Right cardiac atrium (tissue), 5 donors: ENCODE measurements around the gene S1PR3. TPM values are rescaled to one million over a fixed set of nuclear protein-coding genes. Genes with fewer than 3 reads are reported as not detected.
A peak's percentile ranks its signal among the peaks of the same experiment; 100 is the strongest.

ENCODE experiments used
- ATAC-seq, 2 donors: fragments of 200-7000 bp; cut with Tn5 transposase; one replicate each; pipeline versions ENCODE4 v1.8.0 to v1.9.1; 2020; ENCODE audit warnings: moderate library complexity in 2 of 2, mild to moderate bottlenecking in 1 of 2
- DNase-seq, 3 donors: peaks; one replicate each; pipeline ENCODE4 v3.0.0-alpha.2; 2020
- H3K27ac ChIP-seq: one replicate; pipeline ENCODE4 v1.5.1; 2013; ENCODE audit warnings: mild to moderate bottlenecking, low read length, control low read depth, moderate library complexity
- H3K27me3 ChIP-seq: one replicate; pipeline ENCODE4 v1.6.1; 2013; ENCODE audit not compliant: control insufficient read depth, insufficient read depth
- H3K4me1 ChIP-seq: one replicate; pipeline ENCODE4 v1.6.1; 2013; ENCODE audit warnings: low read length; ENCODE audit not compliant: control insufficient read depth, insufficient read depth
- H3K4me3 ChIP-seq: one replicate; pipeline ENCODE4 v1.5.1; 2013; ENCODE audit warnings: low read length, control low read depth
- H3K9me3 ChIP-seq: one replicate; pipeline ENCODE4 v1.6.1; 2013; ENCODE audit warnings: low read length; ENCODE audit not compliant: control insufficient read depth
- WGBS: extraction: QIAGEN DNeasy Blood & Tissue Kit; methylation state at CpG from one replicate; pipeline ENCODE4 v1.1.7; 2013; 5-methylcytosine and 5-hydroxymethylcytosine counted together
- intact Hi-C, 4 donors: fragments of 100-400 bp; cut with DNase I; formaldehyde crosslinking; loops; one replicate each; pipeline versions ENCODE4 v1.11.0 to v1.14.0; 2022 to 2023
- polyA plus RNA-seq: library from polyadenylated mRNA; stranded (reverse); fragments of 200-250 nt; gene quantifications from one replicate; pipeline ENCODE4 v1.2.3, GENCODE V29; 2013
- total RNA-seq, 4 donors: library from RNA; stranded (reverse); fragmentation: NEBNext Ultra II Directional; extraction: Animal tissue kit (Norgen Biotek cat#: 25700); gene quantifications; one replicate each; pipeline ENCODE4 v1.2.1, GENCODE V29; 2021
- donor health status: healthy with polysubstance abuse.
- donor health status: DM: no; HTN: yes; CAD: no.
- donor health status: DM: no; HTN: no; CAD: no.
- donor health status: DM: no; HTN: yes; CAD: no; lungs with severe emphysema.
- donor health status: DM: yes; HTN: yes; CAD: no.

Gene S1PR3
- total and polyA plus RNA-seq, 5 donors = 24.9 to 51.6 (median 37.9) TPM

DNA sequence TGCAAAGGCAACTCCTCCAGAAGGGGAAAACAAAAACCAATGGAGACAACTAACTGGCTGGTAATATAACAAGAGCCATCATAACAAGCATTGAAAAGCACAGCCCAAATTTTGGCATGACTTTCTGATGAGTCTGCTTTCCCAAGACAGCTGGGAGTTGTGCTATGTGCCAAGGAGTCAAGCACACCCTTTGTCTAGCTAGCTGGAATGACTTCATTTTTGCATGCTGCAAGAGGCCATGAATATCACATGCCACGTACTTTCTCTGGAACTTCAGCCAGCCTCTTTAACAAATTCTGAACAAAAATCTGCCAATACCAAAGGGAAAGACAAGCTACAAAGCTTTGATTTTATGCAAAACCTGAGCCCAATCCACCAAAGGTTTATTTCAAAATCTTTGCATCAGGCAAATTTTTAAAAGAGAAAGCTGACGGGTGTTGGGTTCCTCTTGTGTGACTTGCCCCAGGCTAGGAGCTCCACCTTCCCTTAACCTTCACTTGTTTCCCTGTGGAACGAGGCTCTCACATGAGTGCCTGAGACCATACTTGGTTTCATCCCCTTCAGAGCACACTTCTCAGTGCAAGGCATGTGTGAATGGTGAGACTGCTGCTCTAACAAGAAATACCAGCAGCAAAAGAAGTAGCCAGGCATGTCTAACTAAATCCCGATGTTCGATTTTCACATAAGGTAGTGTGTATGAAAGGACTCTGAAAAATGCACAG is 47.3 kb downstream of the S1PR3 start:
- peak; percentile 54 to 66 (median 61) for DNase-seq
- Histone ChIP-seq H3K27me3 (no peaks in the 10 kb centered on the region), H3K4me3 (no peak overlapping the region), H3K4me1 (peaks cover 3% of the 10 kb centered on the region), H3K27ac (no peak overlapping the region), H3K9me3 (no peaks in the 10 kb centered on the region)
- WGBS = 59% methylated on average over 5 of the region's 5 CpGs
- intact Hi-C loops = no loop called here
- ATAC-seq = peak; percentile 86 to 88

DNA sequence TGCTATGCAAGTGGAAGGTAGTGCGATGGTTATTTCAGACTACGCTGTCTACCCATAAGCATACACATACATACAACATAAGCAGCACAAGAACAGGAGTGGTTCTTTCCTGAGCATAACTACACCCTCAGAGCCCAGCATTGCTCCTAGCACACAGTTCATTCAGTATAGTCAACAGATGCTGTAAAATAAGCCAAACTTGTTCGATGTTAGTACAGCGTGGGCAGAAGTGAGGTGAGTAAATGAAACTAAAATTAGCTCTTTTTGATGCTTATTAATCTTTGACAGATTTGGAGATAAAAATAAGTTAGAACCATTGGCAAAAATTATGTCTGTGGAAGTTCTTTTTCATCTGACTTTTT is 47.8 kb downstream of the S1PR3 start:
- peaks cover 3% of the 10 kb centered on the region for H3K4me1 ChIP-seq
- ATAC-seq (no peak), DNase-seq (no peak)
- intact Hi-C loops = no loop called here
- no peak overlapping the region for H3K27ac ChIP-seq
- H3K27me3 ChIP-seq = no peaks in the 10 kb centered on the region
- H3K4me3 ChIP-seq = no peak overlapping the region
- no peaks in the 10 kb centered on the region for H3K9me3 ChIP-seq
- 96% methylated on average over 4 of the region's 4 CpGs for WGBS

DNA sequence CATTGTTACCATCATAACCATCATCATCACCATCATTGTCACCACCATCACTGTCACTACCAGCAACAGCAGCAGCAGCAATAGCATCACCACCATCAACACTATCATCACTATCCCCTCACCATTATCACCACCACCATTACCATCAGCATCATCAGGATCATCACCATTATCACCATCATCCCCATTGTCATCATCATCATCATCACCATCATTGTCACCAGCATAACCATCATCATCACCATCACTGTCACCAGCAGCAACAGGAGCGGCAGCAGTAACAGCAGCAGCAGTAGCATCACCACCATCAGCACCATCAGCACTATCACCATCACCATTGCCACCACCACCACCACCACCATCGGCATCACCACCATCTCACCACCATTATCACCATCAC is 48.4 kb downstream of the S1PR3 start:
- Histone ChIP-seq H3K27me3 (no peaks in the 10 kb centered on the region), H3K4me1 (peaks cover 3% of the 10 kb centered on the region), H3K27ac (no peak overlapping the region), H3K9me3 (no peaks in the 10 kb centered on the region), H3K4me3 (no peak overlapping the region)
- ATAC-seq (no peak), DNase-seq (no peak)
- WGBS = 95% methylated on average over 2 of the region's 2 CpGs
- intact Hi-C loops = no loop called here

DNA sequence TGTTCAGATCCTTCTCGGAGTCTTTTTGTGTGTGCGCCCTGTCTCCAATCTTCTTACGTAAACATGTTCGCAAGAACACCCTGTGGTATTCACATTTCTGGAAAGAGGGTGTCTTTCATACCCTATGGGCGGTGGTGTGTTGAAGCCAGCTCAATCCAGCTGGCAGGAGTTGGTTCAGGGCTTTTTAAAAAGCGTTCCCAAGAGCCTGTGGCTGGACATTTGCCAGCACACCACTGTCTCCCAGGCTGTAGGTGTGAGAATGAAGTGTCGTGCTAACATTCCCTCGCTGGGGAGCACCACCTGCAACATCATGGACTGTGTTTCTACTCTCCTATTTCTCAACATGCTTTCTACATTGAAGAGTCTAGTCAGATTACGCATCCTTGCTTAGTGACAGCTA is 51.7 kb downstream of the S1PR3 start:
- Histone ChIP-seq H3K27ac (no peak overlapping the region), H3K4me3 (no peak overlapping the region), H3K4me1 (peaks cover under 1% of the 10 kb centered on the region), H3K9me3 (no peaks in the 10 kb centered on the region), H3K27me3 (no peaks in the 10 kb centered on the region)
- WGBS = 76% methylated on average over 9 of the region's 9 CpGs
- ATAC-seq = peak; percentile 40 to 50
- intact Hi-C loops = no loop called here
- peak in 2 of 3 donors; percentile 63 to 65 for DNase-seq

DNA sequence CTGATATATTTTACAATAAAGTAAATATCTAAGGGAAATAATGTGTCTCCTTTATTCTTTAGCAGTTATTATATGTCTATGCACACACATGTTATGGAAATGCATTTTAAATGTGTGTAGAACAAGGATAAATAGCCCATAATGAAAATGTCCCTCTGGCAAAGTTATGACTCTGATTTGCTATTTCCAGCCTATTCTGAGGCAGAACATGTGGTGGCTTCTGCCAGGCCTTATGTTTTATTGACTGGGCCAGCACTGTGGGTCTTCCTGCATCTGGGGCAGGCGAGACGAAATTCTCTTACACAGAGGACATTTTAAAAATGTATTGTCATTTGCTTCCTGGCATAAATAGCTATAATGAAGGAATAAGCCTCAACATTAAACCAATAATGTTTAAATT is 52.8 kb downstream of the S1PR3 start:
- no peak overlapping the region for H3K27ac ChIP-seq
- H3K4me3 ChIP-seq = no peak overlapping the region
- DNase-seq (no peak), ATAC-seq (no peak)
- intact Hi-C loops = no loop called here
- H3K4me1 ChIP-seq = no peaks in the 10 kb centered on the region
- 88% methylated on average over 2 of the region's 2 CpGs for WGBS
- no peaks in the 10 kb centered on the region for H3K9me3 ChIP-seq
- H3K27me3 ChIP-seq = no peaks in the 10 kb centered on the region

DNA sequence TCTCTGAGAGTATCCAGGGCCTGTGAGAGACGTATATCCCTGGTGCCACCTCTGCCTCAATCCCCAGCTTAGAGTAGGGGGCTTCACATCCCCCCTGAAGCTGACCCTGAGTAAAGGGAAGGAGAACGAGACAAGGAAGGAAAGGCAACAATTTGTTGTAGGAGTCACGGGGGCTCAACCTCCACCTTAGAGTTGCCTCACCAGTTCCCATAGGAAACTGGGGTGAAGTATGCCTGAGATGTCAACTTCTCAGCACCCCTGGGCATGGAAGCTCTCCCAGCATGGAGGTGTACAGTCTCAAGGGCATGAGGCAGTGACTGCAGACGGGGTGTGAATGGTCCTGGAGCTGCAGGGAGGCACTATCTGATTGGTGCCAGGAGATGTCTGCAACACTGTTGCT is 53.6 kb downstream of the S1PR3 start:
- WGBS = 88% methylated on average over 4 of the region's 4 CpGs
- DNase-seq = no peak

DNA sequence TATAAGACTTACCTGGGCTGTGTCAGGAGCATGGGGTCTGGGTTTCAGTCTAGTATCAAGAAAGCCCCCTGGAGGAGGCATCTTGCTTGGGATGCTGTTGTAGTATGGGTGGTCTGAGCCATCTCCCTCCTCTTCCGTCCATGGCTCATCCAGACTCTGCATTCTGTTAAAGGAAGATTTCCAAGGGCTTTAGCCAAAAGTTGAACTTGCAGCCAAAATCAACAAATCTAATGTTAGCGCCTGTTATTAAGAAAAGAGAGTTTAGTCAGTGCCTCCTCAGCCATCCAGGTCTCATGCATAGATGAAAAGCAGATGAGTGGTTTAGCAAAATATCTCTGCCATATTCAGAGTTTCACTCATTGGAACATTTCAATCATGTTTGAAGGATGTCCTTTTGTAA is 55.6 kb downstream of the S1PR3 start:
- WGBS = 52% methylated on average over 2 of the region's 2 CpGs
- no peak overlapping the region for H3K27ac ChIP-seq
- H3K4me1 ChIP-seq = no peaks in the 10 kb centered on the region
- no peaks in the 10 kb centered on the region for H3K9me3 ChIP-seq
- H3K4me3 ChIP-seq = no peak overlapping the region
- no peaks in the 10 kb centered on the region for H3K27me3 ChIP-seq
- no peak for DNase-seq
- intact Hi-C loops = no loop called here
- ATAC-seq = peak; percentile 82 to 83

More for the DNA sequence above, 53.6 kb downstream of the S1PR3 start:
- ATAC-seq = no peak
- intact Hi-C loops = no loop called here
- Histone ChIP-seq H3K4me3 (no peak overlapping the region), H3K27me3 (no peaks in the 10 kb centered on the region), H3K4me1 (no peaks in the 10 kb centered on the region), H3K9me3 (no peaks in the 10 kb centered on the region), H3K27ac (no peak overlapping the region)

DNA sequence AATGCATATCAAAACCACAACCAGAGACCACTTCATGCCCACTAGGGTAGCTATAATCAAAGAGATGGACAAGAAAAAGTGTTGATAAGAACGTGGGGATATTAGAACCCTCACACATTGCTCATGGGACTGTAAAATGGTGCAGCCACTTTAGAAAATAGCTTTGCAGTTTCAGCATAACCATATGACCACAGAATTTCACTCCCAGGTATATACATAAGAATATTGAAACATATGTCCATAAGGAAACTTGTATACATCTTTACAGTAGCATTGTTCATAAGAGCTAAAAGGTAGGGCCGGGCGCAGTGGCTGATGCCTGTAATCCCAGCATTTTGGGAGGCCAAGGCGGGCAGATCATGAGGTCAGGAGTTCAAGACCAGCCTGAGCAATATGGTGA is 56.4 kb downstream of the S1PR3 start:
- intact Hi-C loops = no loop called here
- no peak overlapping the region for H3K4me3 ChIP-seq
- DNase-seq (no peak), ATAC-seq (no peak)
- H3K27ac ChIP-seq = no peak overlapping the region
- WGBS = 86% methylated on average over 4 of the region's 4 CpGs
- no peaks in the 10 kb centered on the region for H3K9me3 ChIP-seq
- no peaks in the 10 kb centered on the region for H3K27me3 ChIP-seq
- H3K4me1 ChIP-seq = no peaks in the 10 kb centered on the region

DNA sequence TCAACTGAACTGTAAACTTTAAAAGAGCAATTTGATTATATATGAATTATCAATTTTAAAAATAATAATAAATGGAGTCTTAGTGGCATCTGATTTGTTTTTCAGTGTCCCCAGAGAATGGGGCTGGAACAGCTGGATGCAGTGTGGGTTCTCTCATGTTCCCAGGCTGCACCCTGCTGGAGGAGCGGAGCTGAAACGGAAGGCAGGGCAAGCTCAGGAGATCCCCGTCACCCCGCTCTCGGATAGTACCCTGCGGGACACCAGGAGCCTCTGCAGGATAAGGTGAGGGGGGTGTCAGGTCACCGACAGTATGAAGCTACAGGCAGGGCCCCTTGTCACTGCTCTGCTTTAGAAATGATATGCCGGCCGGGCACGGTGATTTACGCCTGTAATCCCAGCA is 57.3 kb downstream of the S1PR3 start:
- intact Hi-C loops = no loop called here
- Histone ChIP-seq H3K27ac (no peak overlapping the region), H3K4me1 (no peaks in the 10 kb centered on the region), H3K4me3 (no peak overlapping the region), H3K27me3 (no peaks in the 10 kb centered on the region), H3K9me3 (no peaks in the 10 kb centered on the region)
- no peak for DNase-seq
- WGBS = 90% methylated on average over 11 of the region's 11 CpGs
- ATAC-seq = no peak

DNA sequence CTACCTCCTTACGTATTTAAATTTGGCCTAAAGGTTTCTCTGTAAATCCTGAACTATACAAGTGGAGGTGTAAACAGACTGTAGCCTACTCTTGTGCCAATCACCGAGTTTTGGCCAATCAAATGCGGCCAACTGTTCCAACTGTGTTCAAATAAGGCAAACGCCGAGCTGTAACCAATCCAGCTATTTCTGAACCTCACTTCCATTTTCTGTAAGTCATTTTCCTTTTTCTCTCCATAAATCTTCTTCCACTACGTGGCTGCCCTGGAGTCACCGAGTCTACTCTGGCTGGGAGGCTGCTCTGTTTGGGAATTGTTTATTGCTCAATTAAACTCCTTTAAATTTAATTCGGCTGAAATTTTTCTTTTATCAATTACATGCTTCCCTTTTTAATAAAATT is 58.4 kb downstream of the S1PR3 start:
- intact Hi-C loops = no loop called here
- ATAC-seq = no peak
- no peaks in the 10 kb centered on the region for H3K4me1 ChIP-seq
- WGBS = 90% methylated on average over 8 of the region's 8 CpGs
- DNase-seq = no peak
- H3K4me3 ChIP-seq = no peak overlapping the region
- H3K27ac ChIP-seq = no peak overlapping the region
- H3K9me3 ChIP-seq = no peaks in the 10 kb centered on the region
- H3K27me3 ChIP-seq = no peaks in the 10 kb centered on the region

DNA sequence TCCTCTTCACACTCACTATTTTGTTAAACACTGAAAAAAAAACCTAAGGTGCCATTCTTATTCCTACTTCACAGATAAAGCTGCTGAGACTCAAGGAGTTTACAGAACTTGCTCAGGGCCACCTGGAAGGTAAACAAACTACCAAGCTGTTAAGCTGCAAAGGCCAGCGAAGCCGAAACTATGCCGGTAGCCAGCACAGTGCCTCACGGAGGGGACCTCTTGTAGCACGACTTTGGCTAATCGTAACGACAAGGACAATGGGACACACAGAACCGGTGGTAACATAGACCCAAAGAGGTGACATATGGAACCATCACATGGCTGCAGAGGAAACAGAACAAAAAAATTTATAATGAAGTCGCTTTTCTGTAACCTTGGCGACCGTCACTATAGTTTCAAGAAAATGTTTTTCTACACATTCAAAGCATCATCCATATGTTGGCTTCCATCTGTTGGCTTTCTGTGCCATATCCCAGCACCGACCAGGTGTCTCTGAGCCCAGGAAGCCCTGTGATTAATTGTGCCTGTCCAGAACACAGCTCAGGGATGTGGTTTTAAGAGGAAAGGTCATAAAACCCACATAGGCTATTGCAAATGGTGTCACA is 60.3 kb downstream of the S1PR3 start:
- Histone ChIP-seq H3K27ac (no peak overlapping the region), H3K4me3 (no peak overlapping the region), H3K27me3 (no peaks in the 10 kb centered on the region), H3K9me3 (no peaks in the 10 kb centered on the region), H3K4me1 (no peaks in the 10 kb centered on the region)
- intact Hi-C loops = no loop called here
- WGBS = 93% methylated on average over 12 of the region's 12 CpGs
- DNase-seq (no peak), ATAC-seq (no peak)
